Right lobe of liver (tissue), 6 donors: ENCODE data around the gene SSTR3. TPM values are rescaled to one million over a fixed set of nuclear protein-coding genes. Genes with fewer than 3 reads are reported as not detected.
A peak's percentile ranks its signal among the peaks of the same experiment; 100 is the strongest.

Experiments
- ATAC-seq, 4 donors: fragments of 200-7000 bp; cut with Tn5 transposase; one replicate each; pipeline ENCODE4 v1.9.1; 2020; ENCODE audit warnings: mild to moderate bottlenecking in 4 of 4, moderate library complexity in 4 of 4
- DNase-seq, 3 donors: peaks; one replicate each; pipeline ENCODE4 v3.0.0-alpha.2; 2020
- H3K27ac ChIP-seq, 3 donors: fragments of 200-600 bp; one replicate each; pipeline ENCODE4 v1.8.0; 2022
- H3K27me3 ChIP-seq, 2 donors: fragments of 200-600 bp; one replicate each; pipeline ENCODE4 v1.8.0; 2022
- H3K36me3 ChIP-seq, 4 donors: fragments of 200-600 bp; sonication (generic) in 1 of 4; one replicate each; pipeline versions ENCODE4 v1.5.1 to v1.8.0; 2017 to 2022; ENCODE audit warnings: control low read depth in 1 of 4
- H3K4me1 ChIP-seq, 4 donors: fragments of 200-600 bp; sonication (generic) in 1 of 4; one replicate each; pipeline versions ENCODE4 v1.5.1 to v1.8.0; 2017 to 2022; ENCODE audit warnings: control low read depth in 1 of 4
- H3K4me3 ChIP-seq, 3 donors: fragments of 200-600 bp; one replicate each; pipeline ENCODE4 v1.8.0; 2022
- H3K9me3 ChIP-seq, 4 donors: fragments of 200-600 bp; sonication (generic) in 1 of 4; one replicate each; pipeline versions ENCODE4 v1.5.1 to v1.8.0; 2017 to 2022; ENCODE audit warnings: control low read depth in 1 of 4
- POLR2A ChIP-seq: fragments of 450-650 bp; IDR thresholded peaks from one replicate; pipeline ENCODE4 v1.6.1; 2017; ENCODE audit warnings: antibody characterized with exemption, mild to moderate bottlenecking
- WGBS: methylation state at CpG from one replicate; pipeline ENCODE4 v1.1.6; 2018; ENCODE audit warnings: low coverage, low lambda C conversion rate; ENCODE audit not compliant: insufficient coverage; ENCODE audit errors: missing lambda C conversion rate; 5-methylcytosine and 5-hydroxymethylcytosine counted together
- intact Hi-C, 2 donors: fragments of 100-400 bp; cut with DNase I; formaldehyde crosslinking; loops; one replicate each; pipeline versions ENCODE4 v1.11.2 to v1.14.1; 2022
- total RNA-seq, 6 experiments: library from RNA; depleted of rRNA in 2 of 6; stranded (reverse); fragments of >200 nt in 2 of 6; fragmentation: NEBNext Ultra II Directional in 3 of 6; extraction: Animal tissue kit (Norgen Biotek cat#: 25700) in 3 of 6; gene quantifications; one replicate each; pipeline versions ENCODE4 v1.1.0 to v1.2.4, GENCODE V29; 2016 to 2023
- TF ChIP-seq, protein P1 (sequence below), 4 donors: fragments of 200-600 bp in 3 of 4; fragments of 450-650 bp in 1 of 4; IDR thresholded peaks; one replicate each; pipeline versions ENCODE4 v1.5.1 to v1.8.0; 2016 to 2022; ENCODE audit warnings: antibody characterized with exemption in 4 of 4, mild to moderate bottlenecking in 2 of 4
- donor health status: DM: no; HTN: yes; CAD: no.
- donor health status: DM: no; HTN: no; CAD: no.
- donor health status: DM: no; HTN: no; CAD: no.
- donor health status: DM: no; HTN: yes; CAD: no.
- donor health status: DM: no; HTN: yes; CAD: no.

Gene SSTR3
- total RNA-seq, 6 experiments from 2014 or later: not detected

DNA sequence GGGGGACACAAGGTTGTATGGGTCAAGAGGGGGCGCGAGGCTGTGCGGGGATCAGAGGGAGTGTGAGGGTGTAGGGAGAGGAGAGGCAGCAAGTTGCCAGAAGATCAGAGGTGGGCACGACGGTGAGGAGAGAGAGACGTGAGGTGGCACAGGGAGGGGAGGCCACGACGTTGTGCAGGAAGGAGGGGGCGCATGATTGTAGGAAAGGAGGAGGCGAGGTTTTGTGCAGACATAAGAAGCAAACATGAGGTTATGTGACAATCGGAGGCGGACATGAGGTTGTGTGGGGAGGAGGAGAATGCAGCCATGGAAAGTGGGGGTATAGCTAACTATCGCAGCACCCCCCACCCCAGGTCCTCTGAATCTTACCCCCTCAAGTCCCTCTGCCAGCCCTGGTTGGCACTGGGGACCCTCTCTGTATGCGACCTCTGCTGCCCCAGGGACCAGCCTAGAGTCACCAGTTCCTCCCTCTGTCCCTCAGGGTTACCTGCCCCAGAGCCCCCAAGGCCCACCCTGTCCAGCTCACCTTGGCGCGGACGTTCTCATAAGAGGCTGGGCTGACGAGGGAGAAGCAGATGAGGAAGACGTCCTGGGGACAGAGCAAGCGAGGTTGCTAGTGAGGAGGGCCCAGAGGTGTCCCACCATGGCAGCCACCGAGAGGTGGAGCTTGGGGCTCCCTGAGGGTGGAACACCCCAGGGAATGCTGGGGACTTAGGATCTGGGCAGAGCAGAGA is 19.3 kb upstream of the SSTR3 start:
- peak in 1 of 3 donors; percentile 16 for DNase-seq

DNA sequence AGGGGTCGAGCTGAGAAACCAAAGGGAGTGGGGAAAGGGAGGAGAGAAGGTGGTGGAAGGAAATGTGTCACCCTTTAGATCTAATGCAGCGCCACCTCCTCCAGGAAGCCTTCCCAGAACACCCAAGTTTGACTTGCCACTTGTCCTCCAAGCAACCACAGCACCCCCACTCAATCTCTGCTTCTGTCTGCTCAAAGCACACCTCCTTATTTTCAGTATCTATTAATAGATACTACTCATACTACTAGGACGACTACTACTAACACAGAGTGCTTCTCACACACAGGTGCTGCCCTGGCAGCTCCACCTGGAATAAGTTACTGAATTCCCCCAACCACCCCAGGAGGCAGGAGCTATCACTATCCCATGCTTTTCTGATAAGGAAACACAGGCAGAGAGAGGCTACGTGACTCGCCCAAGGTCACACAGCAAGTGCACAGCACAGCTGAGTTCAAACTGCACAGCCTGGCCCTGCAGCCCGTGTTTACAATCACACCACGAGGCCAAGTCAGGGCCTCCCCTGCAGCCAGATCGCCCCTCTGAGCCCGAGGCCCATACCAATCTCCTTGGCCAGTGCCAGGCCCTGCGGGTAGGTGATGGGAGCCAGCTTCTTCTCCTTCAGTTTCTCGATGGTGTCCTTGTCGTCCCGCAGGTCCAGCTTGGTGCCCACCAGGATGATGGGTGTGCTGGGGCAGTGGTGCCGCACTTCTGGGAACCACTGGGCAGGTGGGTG is 18.6 kb upstream of the SSTR3 start:
- Histone ChIP-seq H3K4me3 (no peak overlapping the region), H3K9me3 (no peaks in the 10 kb centered on the region), H3K36me3 (no peaks in the 10 kb centered on the region), H3K27ac (peak overlapping the region in 1 of 3 donors; percentile 18), H3K27me3 (no peaks in the 10 kb centered on the region), H3K4me1 (no peaks in the 10 kb centered on the region)
- intact Hi-C loops: no loop called here
- TF ChIP-seq POLR2A: no peak
- TF ChIP-seq, protein P1, sequence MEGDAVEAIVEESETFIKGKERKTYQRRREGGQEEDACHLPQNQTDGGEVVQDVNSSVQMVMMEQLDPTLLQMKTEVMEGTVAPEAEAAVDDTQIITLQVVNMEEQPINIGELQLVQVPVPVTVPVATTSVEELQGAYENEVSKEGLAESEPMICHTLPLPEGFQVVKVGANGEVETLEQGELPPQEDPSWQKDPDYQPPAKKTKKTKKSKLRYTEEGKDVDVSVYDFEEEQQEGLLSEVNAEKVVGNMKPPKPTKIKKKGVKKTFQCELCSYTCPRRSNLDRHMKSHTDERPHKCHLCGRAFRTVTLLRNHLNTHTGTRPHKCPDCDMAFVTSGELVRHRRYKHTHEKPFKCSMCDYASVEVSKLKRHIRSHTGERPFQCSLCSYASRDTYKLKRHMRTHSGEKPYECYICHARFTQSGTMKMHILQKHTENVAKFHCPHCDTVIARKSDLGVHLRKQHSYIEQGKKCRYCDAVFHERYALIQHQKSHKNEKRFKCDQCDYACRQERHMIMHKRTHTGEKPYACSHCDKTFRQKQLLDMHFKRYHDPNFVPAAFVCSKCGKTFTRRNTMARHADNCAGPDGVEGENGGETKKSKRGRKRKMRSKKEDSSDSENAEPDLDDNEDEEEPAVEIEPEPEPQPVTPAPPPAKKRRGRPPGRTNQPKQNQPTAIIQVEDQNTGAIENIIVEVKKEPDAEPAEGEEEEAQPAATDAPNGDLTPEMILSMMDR (IDR thresholded peaks at IDR 0.05): no peak
- no peak for ATAC-seq
- DNase-seq: peak in 1 of 3 donors; percentile 18
- WGBS: 68% methylated on average over 7 of the region's 14 CpGs

More for the DNA sequence above, 19.3 kb upstream of the SSTR3 start:
- Histone ChIP-seq H3K4me3 (no peak overlapping the region), H3K4me1 (no peaks in the 10 kb centered on the region), H3K9me3 (no peaks in the 10 kb centered on the region), H3K36me3 (no peaks in the 10 kb centered on the region), H3K27ac (no peak overlapping the region), H3K27me3 (no peaks in the 10 kb centered on the region)
- TF ChIP-seq, protein P1 (IDR thresholded peaks at IDR 0.05): no peak
- no peak for TF ChIP-seq POLR2A
- intact Hi-C loops: no loop called here
- 47% methylated on average over 10 of the region's 21 CpGs for WGBS
- no peak for ATAC-seq

DNA sequence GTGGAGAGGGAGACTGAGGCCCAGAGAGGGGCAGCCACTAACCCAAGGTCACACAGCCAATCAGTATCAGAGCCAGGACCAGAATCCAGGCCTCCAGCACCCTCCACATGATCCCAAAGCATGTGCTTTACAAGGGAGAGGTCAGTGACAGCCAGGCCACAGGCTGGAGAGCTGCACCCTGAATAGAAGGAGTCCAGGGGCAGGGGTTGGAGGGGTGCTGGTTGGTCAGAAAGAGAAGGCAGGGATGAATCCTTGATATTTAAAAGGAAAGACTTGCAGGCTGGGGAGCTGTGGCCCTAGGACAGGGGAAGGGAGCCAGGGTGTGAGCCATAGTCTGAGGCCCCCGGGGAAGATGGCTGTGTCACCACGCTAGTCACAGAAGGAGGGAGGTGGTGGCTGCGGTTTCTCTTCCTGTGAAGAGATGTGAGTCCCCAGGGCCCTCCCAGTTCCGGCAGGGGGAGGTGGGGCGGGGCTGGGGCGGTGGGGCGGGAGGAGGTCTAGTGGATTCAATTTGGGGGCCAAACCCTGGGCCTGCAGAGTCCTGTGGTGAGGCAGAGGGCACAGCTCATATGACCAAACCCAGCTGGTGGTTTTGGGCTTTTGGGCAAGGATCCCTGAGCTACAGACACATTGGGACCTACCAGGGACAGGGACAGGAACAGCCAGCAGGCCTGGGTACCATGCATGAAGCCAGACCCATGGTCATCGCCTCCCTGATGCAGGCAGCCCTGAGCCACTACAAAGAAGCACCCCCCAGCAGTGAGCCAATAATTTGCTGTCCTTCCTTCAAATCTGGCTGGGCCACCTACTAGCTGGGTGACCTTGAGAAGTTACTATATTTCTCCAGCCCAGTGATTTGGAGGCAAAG is 17.8 kb upstream of the SSTR3 start:
- ATAC-seq: peak; percentile 52 to 69 (median 60)
- Histone ChIP-seq H3K27me3 (no peaks in the 10 kb centered on the region), H3K36me3 (no peaks in the 10 kb centered on the region), H3K9me3 (no peaks in the 10 kb centered on the region), H3K4me1 (no peaks in the 10 kb centered on the region), H3K27ac (peak overlapping the region in 2 of 3 donors; percentile 51 to 69), H3K4me3 (no peak overlapping the region)
- DNase-seq: peak in 2 of 3 donors; percentile 59 to 73
- 51% methylated on average over 2 of the region's 8 CpGs for WGBS
- TF ChIP-seq POLR2A: no peak
- TF ChIP-seq, protein P1 (IDR thresholded peaks at IDR 0.05): no peak
- intact Hi-C loops: no loop called here

DNA sequence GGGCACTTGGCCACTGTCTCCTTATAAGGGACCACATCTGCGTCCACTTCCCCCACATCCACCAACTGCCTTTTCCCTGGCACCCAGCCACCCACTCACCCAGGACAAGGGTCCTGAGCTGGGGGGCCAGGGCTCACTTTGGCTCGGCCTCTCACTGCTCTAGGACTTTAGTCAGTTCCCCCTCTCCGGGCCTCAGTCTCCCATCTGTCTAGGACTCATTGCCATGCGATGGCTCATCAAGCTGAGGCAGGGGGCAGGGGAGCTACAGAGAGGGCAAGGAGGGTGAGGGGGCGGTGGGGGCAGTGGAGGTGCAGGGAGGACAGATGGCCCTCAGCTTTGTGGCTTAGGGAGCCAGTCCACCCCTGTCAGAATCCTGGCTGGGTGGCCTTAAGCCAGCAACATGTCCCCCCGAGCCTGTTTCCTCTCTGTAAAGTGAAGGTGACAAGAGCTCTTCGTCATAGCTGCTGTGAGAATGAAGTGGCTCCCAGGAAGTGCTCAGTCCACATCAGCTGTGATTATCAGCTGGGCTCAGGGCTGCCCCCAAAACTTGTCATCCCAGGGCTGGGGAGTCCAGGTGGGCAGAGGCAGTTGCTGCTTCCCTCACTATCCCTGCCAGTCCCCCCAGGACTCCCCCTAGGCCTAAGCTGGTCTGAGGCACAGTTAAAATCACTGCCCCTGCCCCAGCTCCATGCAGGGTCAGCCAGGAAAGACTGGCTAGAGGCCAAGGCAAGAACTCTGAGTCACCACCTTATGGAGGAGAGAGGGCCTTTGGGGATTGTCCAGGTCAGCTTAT is 16.9 kb upstream of the SSTR3 start:
- no peaks in the 10 kb centered on the region for H3K4me1 ChIP-seq

More for the DNA sequence above, 16.9 kb upstream of the SSTR3 start:
- Histone ChIP-seq H3K36me3 (no peaks in the 10 kb centered on the region), H3K27ac (peak overlapping the region in 2 of 3 donors; percentile 51 to 69), H3K27me3 (no peaks in the 10 kb centered on the region), H3K4me3 (no peak overlapping the region), H3K9me3 (no peaks in the 10 kb centered on the region)
- ATAC-seq (peak in 3 of 4 donors; percentile 10 to 49 (median 22)), DNase-seq (no peak)
- WGBS: 58% methylated on average over 2 of the region's 7 CpGs
- intact Hi-C loops: no loop called here
- TF ChIP-seq, protein P1 (IDR thresholded peaks at IDR 0.05): no peak
- TF ChIP-seq POLR2A: no peak
